ENCODE measurements around the gene MAP3K12.

DNA sequence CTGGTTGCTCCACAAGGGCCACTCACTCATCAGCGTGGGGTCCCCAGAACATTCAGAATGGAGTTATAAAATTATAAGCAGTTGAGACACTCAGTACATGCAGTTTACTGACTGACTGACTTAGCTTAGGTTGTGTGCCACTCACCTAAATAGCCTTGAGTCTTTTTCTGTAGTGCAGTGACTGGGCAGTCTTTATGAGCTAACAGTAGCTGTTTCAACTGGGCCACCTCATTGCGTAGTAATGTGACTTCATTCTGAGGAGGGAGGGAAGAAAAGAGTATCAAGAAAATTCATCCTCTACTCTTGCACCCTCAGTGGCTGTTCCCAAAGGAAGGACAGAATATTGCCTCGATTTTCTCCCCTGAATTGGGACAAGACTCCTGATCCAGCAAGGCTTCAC lies 23.9 kb upstream of the MAP3K12 start:
- TF ChIP-seq SP1 (IDR thresholded peaks at IDR 0.05) (no peak), PKNOX1 (IDR thresholded peaks at IDR 0.05) (no peak), FOXM1 (IDR thresholded peaks at IDR 0.05; ENCODE audit: borderline replicate concordance) (no peak), L3MBTL2 (conservative IDR thresholded peaks at IDR 0.05) (no peak), ARNT (IDR thresholded peaks at IDR 0.05) (no peak), FOXK2 (IDR thresholded peaks at IDR 0.05) (no peak), FOXA1 (IDR thresholded peaks at IDR 0.05) (no peak), ZNF384 (IDR thresholded peaks at IDR 0.05) (no peak), CTBP1 (IDR thresholded peaks at IDR 0.05; ENCODE audit: borderline replicate concordance) (no peak)
